Esophagus squamous epithelium (tissue), 5 donors: ENCODE data around the gene STYXL1. TPM values are rescaled to one million over a fixed set of nuclear protein-coding genes. Genes with fewer than 3 reads are reported as not detected.
"Not testable (repeated sequence)": the region's sequence is repeated elsewhere in the genome, so short reads cannot be mapped to it uniquely, and the experiment has no call there.

Source experiments
- DNase-seq: peaks from one replicate; lab custom pipeline; 2025; lab: John Stamatoyannopoulos, UW
- H3K27ac ChIP-seq, 4 donors: fragments of 200-600 bp; sonication (generic); one replicate each; pipeline ENCODE4 v1.5.1; 2016 to 2019; ENCODE audit warnings: mild to moderate bottlenecking in 1 of 4
- H3K27me3 ChIP-seq, 4 donors: fragments of 200-600 bp; sonication (generic); 1 replicate in 3 of 4; 2 replicates in 1 of 4; pipeline versions ENCODE4 v1.5.1 to v1.6.0; 2017 to 2021; ENCODE audit warnings: antibody characterized with exemption in 1 of 4
- H3K36me3 ChIP-seq, 3 donors: fragments of 200-600 bp; sonication (generic); one replicate each; pipeline ENCODE4 v1.5.1; 2016 to 2019
- H3K4me1 ChIP-seq, 3 donors: fragments of 200-600 bp; sonication (generic); one replicate each; pipeline ENCODE4 v1.5.1; 2017 to 2019
- H3K4me3 ChIP-seq, 4 donors: fragments of 200-600 bp; sonication (generic); 1 replicate in 3 of 4; 2 replicates in 1 of 4; pipeline ENCODE4 v1.5.1; 2016 to 2019; ENCODE audit warnings: mild to moderate bottlenecking in 2 of 4, moderate library complexity in 1 of 4
- H3K9me3 ChIP-seq, 3 donors: fragments of 200-600 bp; sonication (generic); one replicate each; pipeline ENCODE4 v1.5.1; 2016 to 2019
- CTCF ChIP-seq, 6 experiments: fragments of 450-650 bp in 4 of 6; fragments of 200-600 bp in 2 of 6; sonication (generic) in 2 of 6; IDR thresholded peaks; one replicate each; pipeline ENCODE4 v1.5.1; 2016 to 2019; ENCODE audit warnings: antibody characterized with exemption in 6 of 6, mild to moderate bottlenecking in 4 of 6, moderate library complexity in 4 of 6
- POLR2A ChIP-seq, 4 donors: fragments of 450-650 bp; IDR thresholded peaks; one replicate each; pipeline ENCODE4 v1.6.1; 2017; ENCODE audit warnings: antibody characterized with exemption in 4 of 4, mild to moderate bottlenecking in 4 of 4, moderate library complexity in 3 of 4
- WGBS, 2 donors: methylation state at CpG; one replicate each; pipeline ENCODE4 v1.1.5; 2018; 5-methylcytosine and 5-hydroxymethylcytosine counted together
- intact Hi-C: fragments of 100-400 bp; cut with DNase I; formaldehyde crosslinking; loops from one replicate; pipeline ENCODE4 v1.15.0; 2022
- total RNA-seq, 4 donors: library from RNA; depleted of rRNA; stranded (reverse); fragments of >200 nt; gene quantifications; one replicate each; pipeline ENCODE4 v1.1.0, GENCODE V29; 2016
- donor health status: DM: yes; HTN: yes; CAD: no.

Gene STYXL1
- total RNA-seq, 4 donors from 2014 or later = 19.3 to 45.7 (median 32.2) TPM

DNA sequence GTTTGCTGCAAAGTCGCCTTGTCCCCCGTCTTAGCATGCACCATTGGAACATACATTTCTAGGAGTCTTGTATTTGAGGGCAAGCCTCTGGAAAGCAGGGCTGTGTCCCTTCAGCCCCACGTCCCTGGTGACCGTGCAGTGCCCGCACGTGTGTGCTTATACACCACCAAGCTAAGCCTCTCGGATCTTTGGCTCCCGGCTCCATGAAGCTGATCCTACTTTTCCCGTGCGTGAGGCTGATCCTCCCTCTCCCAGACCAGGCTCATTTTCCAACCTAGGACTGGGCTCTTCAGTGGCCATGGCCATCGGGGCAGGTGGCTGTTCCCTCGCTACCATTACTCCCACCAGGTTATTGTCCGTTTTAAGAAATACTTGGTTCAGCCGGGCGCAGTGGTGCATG, 14.5 kb upstream of the STYXL1 start:
- no peak overlapping the region for H3K27ac ChIP-seq
- no peaks in the 10 kb centered on the region for H3K27me3 ChIP-seq
- no peak overlapping the region for H3K4me3 ChIP-seq
- intact Hi-C loops = loop anchor here (10.0 kb wide), 1 partner anchor 83 kb away; no protein-coding TSS in a partner anchor
- peaks cover 0 to 28% (median 3%) of the 10 kb centered on the region in 3 donors for H3K4me1 ChIP-seq
- WGBS, 2 donors = 97 to 98% methylated on average over 13 to 15 of the region's 15 CpGs
- peaks cover 64 to 100% (median 79%) of the 10 kb centered on the region in 3 donors for H3K36me3 ChIP-seq
- TF ChIP-seq CTCF (IDR thresholded peaks at IDR 0.05) = no peak
- TF ChIP-seq POLR2A (IDR thresholded peaks at IDR 0.05) = no peak
- DNase-seq = no peak
- H3K9me3 ChIP-seq = no peaks in the 10 kb centered on the region

DNA sequence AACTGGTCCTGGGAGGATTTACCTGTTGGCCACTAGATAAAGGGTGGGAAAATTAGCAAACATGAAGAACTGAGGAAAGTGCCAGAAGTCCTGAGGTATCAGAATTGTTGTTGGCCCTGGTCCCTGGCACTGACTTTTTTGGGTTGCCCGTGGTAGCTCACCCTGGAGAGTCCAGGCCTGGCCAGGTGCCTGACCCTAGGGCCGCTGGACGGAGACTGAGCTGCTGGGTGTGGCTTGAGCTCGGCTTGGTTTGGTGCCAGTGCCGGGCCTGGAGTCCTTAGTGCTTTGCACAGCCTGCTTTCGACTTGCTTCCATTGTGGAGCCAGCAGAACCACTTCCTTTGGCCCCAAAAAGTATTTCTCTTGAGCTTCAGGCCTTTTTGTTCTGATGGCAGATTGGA, 13.0 kb upstream of the STYXL1 start:
- Histone ChIP-seq H3K4me1 (peaks cover 0 to 28% (median 3%) of the 10 kb centered on the region in 3 donors), H3K9me3 (no peaks in the 10 kb centered on the region), H3K27me3 (no peaks in the 10 kb centered on the region), H3K4me3 (no peak overlapping the region), H3K27ac (no peak overlapping the region), H3K36me3 (peaks cover 52 to 100% (median 71%) of the 10 kb centered on the region in 3 donors)
- intact Hi-C loops = loop anchor here (10.0 kb wide), 1 partner anchor 84 kb away; no protein-coding TSS in a partner anchor
- DNase-seq = no peak
- no CpG with 5 or more reads among the region's 6 CpGs for WGBS, 2 donors
- TF ChIP-seq CTCF (IDR thresholded peaks at IDR 0.05) = no peak
- TF ChIP-seq POLR2A (IDR thresholded peaks at IDR 0.05) = no peak

DNA sequence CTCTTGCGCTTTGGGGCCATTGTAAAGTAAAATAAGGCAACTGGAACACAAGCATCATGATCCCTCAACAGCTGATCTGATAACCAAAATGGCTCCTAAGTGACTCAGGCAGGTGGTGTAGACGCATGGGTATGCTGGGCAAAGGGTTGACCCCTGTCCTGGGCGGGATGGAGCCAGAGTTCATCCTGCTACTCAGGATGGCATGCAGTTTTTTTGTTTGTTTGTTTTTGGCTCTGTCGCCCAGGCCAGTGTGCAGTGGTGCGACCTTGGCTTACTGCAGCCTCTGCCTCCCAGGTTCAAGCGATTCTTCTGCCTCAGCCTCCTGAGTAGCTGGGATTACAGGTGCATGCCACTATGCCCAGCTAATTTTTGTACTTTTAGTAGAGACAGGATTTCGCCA, 10.9 kb upstream of the STYXL1 start:
- H3K27ac ChIP-seq, intact Hi-C loops, H3K4me3 ChIP-seq, H3K27me3 ChIP-seq, DNase-seq, H3K9me3 ChIP-seq: not testable (repeated sequence)
- 93 to 97% methylated on average over 7 of the region's 7 CpGs for WGBS, 2 donors
- Histone ChIP-seq H3K4me1 (peaks cover 2 to 37% (median 9%) of the 10 kb centered on the region in 3 donors), H3K36me3 (peaks cover 36 to 97% (median 55%) of the 10 kb centered on the region in 3 donors)

DNA sequence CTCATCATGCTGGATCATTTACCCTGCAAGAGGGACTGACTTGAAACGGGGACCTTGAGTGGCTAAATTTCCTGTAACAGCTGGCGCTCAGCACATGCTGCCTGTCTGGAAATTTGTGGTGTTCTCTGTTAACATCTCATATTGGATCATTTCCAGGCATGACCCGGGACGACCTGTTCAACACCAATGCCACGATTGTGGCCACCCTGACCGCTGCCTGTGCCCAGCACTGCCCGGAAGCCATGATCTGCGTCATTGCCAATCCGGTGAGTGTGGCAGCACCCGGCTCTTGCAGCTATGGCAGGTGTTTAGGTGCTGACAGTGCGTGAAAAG, 10.0 kb upstream of the STYXL1 start:
- Histone ChIP-seq H3K27me3 (no peaks in the 10 kb centered on the region), H3K4me3 (no peak overlapping the region), H3K4me1 (peaks cover 11 to 37% (median 11%) of the 10 kb centered on the region in 3 donors), H3K36me3 (peaks cover 36 to 93% (median 52%) of the 10 kb centered on the region in 3 donors), H3K27ac (no peak overlapping the region), H3K9me3 (no peaks in the 10 kb centered on the region)
- WGBS, 2 donors = 90% methylated on average over 10 to 11 of the region's 11 CpGs
- TF ChIP-seq POLR2A (IDR thresholded peaks at IDR 0.05) (no peak), CTCF (IDR thresholded peaks at IDR 0.05) (no peak)
- intact Hi-C loops = no loop called here
- DNase-seq = no peak

- WGBS, 2 donors = 73 to 81% methylated on average over 14 to 15 of the region's 18 CpGs
- DNase-seq = no peak
- H3K4me3 ChIP-seq = no peak overlapping the region
- intact Hi-C loops = no loop called here
- H3K9me3 ChIP-seq = no peaks in the 10 kb centered on the region
- no peak for TF ChIP-seq CTCF (IDR thresholded peaks at IDR 0.05)
- no peak for TF ChIP-seq POLR2A (IDR thresholded peaks at IDR 0.05)
- H3K36me3 ChIP-seq = peaks cover 36 to 88% (median 50%) of the 10 kb centered on the region in 3 donors
- peaks cover 14 to 39% (median 15%) of the 10 kb centered on the region in 3 donors for H3K4me1 ChIP-seq
- H3K27ac ChIP-seq = no peak overlapping the region
- no peaks in the 10 kb centered on the region for H3K27me3 ChIP-seq
Observed at GRCh38 chr7:76057103-76057812, 9.5 kb upstream of the STYXL1 start.
